Psoas muscle (tissue), 8 donors: ENCODE data around the gene VPS25. TPM values are rescaled to one million over a fixed set of nuclear protein-coding genes. Genes with fewer than 3 reads are reported as not detected.
A peak's percentile ranks its signal among the peaks of the same experiment; 100 is the strongest.

Experiments used
- ATAC-seq, 4 donors: fragments of 200-7000 bp; cut with Tn5 transposase; one replicate each; pipeline ENCODE4 v1.9.1; 2020; ENCODE audit warnings: moderate library complexity in 3 of 4, mild to moderate bottlenecking in 2 of 4
- DNase-seq, 2 donors: peaks; one replicate each; pipeline ENCODE4 v3.0.0-alpha.2; 2020
- H3K27ac ChIP-seq: fragments of 200-600 bp; one replicate; pipeline ENCODE4 v1.8.0; 2022
- H3K27me3 ChIP-seq, 3 donors: fragments of 200-600 bp in 1 of 3; one replicate each; pipeline versions ENCODE4 v1.6.1 to v1.8.0; 2013 to 2022; ENCODE audit warnings: low read length in 2 of 3, mild to moderate bottlenecking in 2 of 3, moderate library complexity in 1 of 3; ENCODE audit not compliant: insufficient read depth in 3 of 3
- H3K36me3 ChIP-seq, 2 donors: fragments of 200-600 bp in 1 of 2; one replicate each; pipeline versions ENCODE4 v1.6.1 to v1.8.0; 2013 to 2022; ENCODE audit warnings: low read depth in 1 of 2, mild to moderate bottlenecking in 1 of 2, moderate library complexity in 1 of 2; ENCODE audit not compliant: insufficient read depth in 1 of 2
- H3K4me1 ChIP-seq: fragments of 200-600 bp; one replicate; pipeline ENCODE4 v1.8.0; 2022
- H3K4me3 ChIP-seq: fragments of 200-600 bp; one replicate; pipeline ENCODE4 v1.8.0; 2022; ENCODE audit warnings: mild to moderate bottlenecking
- H3K9me3 ChIP-seq: fragments of 200-600 bp; one replicate; pipeline ENCODE4 v1.8.0; 2022
- CTCF ChIP-seq: fragments of 200-600 bp; IDR thresholded peaks from one replicate; pipeline ENCODE4 v1.8.0; 2022; ENCODE audit warnings: antibody characterized with exemption
- WGBS, 3 donors: extraction: QIAGEN DNeasy Blood & Tissue Kit; methylation state at CpG; one replicate each; pipeline versions ENCODE4 v1.1.6 to v1.1.7; 2013; 5-methylcytosine and 5-hydroxymethylcytosine counted together
- intact Hi-C, 2 donors: fragments of 100-400 bp; cut with DNase I; formaldehyde crosslinking; loops; one replicate each; pipeline versions ENCODE4 v1.11.0 to v1.14.2; 2022
- polyA plus RNA-seq, 3 donors: library from polyadenylated mRNA; stranded (reverse); fragments of 200-250 nt; gene quantifications; one replicate each; pipeline ENCODE4 v1.2.3, GENCODE V29; 2013
- total RNA-seq, 4 donors: library from RNA; stranded (reverse); fragmentation: NEBNext Ultra II Directional in 2 of 4; extraction: Animal tissue kit (Norgen Biotek cat#: 25700) in 2 of 4; gene quantifications; one replicate each; pipeline versions ENCODE4 v1.2.1 to v1.2.4, GENCODE V29; 2021 to 2023
- donor health status: healthy with polysubstance abuse.
- donor health status: DM: no; HTN: no; CAD: no; lungs with moderate emphysema.
- donor health status: Bipolar disorder and iron deficiency.
- donor health status: healthy.
- donor health status: DM: yes; HTN: yes; CAD: no.
- donor health status: DM: no; HTN: no; CAD: no.
- donor health status: DM: no; HTN: no; CAD: no.
- donor health status: DM: yes; HTN: yes; CAD: no.

Gene VPS25
- total and polyA plus RNA-seq, 7 donors: 38.6 to 73.3 (median 45.2) TPM

GRCh38 chr17:42780851-42781638 is 7.8 kb downstream of the VPS25 start:
- no peak for TF ChIP-seq CTCF
- H3K36me3 ChIP-seq: peaks cover 6 to 38% of the 10 kb centered on the region in 2 donors
- DNase-seq: no peak
- 3 to 8% (median 4%) methylated on average over 39 of the region's 39 CpGs for WGBS, 3 donors
- peak in 2 of 4 donors; percentile 15 to 20 for ATAC-seq
- intact Hi-C loops: no loop called here
- H3K4me1 ChIP-seq: no peaks in the 10 kb centered on the region
- no peak overlapping the region for H3K27ac ChIP-seq
- no peaks in the 10 kb centered on the region for H3K9me3 ChIP-seq
- peaks cover 0 to 59% (median 17%) of the 10 kb centered on the region in 3 donors for H3K27me3 ChIP-seq
- H3K4me3 ChIP-seq: peak overlapping the region; percentile 50

GRCh38 chr17:42781639-42782165 is 8.5 kb downstream of the VPS25 start:
- no peak for ATAC-seq
- DNase-seq: no peak
- Histone ChIP-seq H3K9me3 (no peaks in the 10 kb centered on the region), H3K27ac (no peak overlapping the region), H3K4me1 (no peaks in the 10 kb centered on the region), H3K27me3 (peaks cover 0 to 65% (median 20%) of the 10 kb centered on the region in 3 donors), H3K36me3 (peaks cover 6 to 31% of the 10 kb centered on the region in 2 donors), H3K4me3 (no peak overlapping the region)
- WGBS, 3 donors: 22 to 35% (median 31%) methylated on average over 10 of the region's 10 CpGs
- intact Hi-C loops: no loop called here
- no peak for TF ChIP-seq CTCF

GRCh38 chr17:42782166-42783061 is 9.2 kb downstream of the VPS25 start:
- H3K27me3 ChIP-seq: peaks cover 0 to 73% (median 23%) of the 10 kb centered on the region in 3 donors
- peaks cover 6 to 24% of the 10 kb centered on the region in 2 donors for H3K36me3 ChIP-seq
- intact Hi-C loops: no loop called here
- H3K4me3 ChIP-seq: no peak overlapping the region
- no peak for TF ChIP-seq CTCF
- H3K4me1 ChIP-seq: no peaks in the 10 kb centered on the region
- ATAC-seq (no peak), DNase-seq (no peak)
- no peaks in the 10 kb centered on the region for H3K9me3 ChIP-seq
- WGBS, 3 donors: 20 to 34% (median 29%) methylated on average over 25 to 29 of the region's 29 CpGs
- no peak overlapping the region for H3K27ac ChIP-seq

GRCh38 chr17:42783062-42783790 is 10.0 kb downstream of the VPS25 start:
- Histone ChIP-seq H3K36me3 (peaks cover 6 to 16% of the 10 kb centered on the region in 2 donors), H3K27me3 (peaks cover 0 to 81% (median 25%) of the 10 kb centered on the region in 3 donors), H3K4me1 (no peaks in the 10 kb centered on the region), H3K4me3 (no peak overlapping the region), H3K9me3 (no peaks in the 10 kb centered on the region), H3K27ac (no peak overlapping the region)
- ATAC-seq (no peak), DNase-seq (no peak)
- no peak for TF ChIP-seq CTCF
- WGBS, 3 donors: 21 to 31% (median 28%) methylated on average over 9 of the region's 9 CpGs
- intact Hi-C loops: no loop called here
